Esophagus muscularis mucosa (tissue), 4 donors: ENCODE results near the gene ZMYM2.

Source experiments
- EP300 ChIP-seq: sonication (generic); formaldehyde crosslinking; IDR thresholded peaks from one replicate; pipeline ENCODE4 v1.6.1; 2017; ENCODE audit warnings: antibody characterized with exemption
- POLR2A ChIP-seq: fragments of 450-650 bp; IDR thresholded peaks from one replicate; pipeline ENCODE4 v1.6.1; 2017; ENCODE audit warnings: antibody characterized with exemption, moderate library complexity, mild to moderate bottlenecking, low read depth
- POLR2AphosphoS5 ChIP-seq, 2 donors: sonication (generic); formaldehyde crosslinking; IDR thresholded peaks; one replicate each; pipeline ENCODE4 v1.6.1; 2017; ENCODE audit warnings: antibody characterized with exemption in 2 of 2
- TF ChIP-seq, protein P1 (sequence below), 3 experiments: fragments of 200-600 bp in 2 of 3; fragments of 450-650 bp in 1 of 3; sonication (generic) in 2 of 3; IDR thresholded peaks; one replicate each; pipeline ENCODE4 v1.5.1; 2017 to 2019; ENCODE audit warnings: antibody characterized with exemption in 3 of 3, mild to moderate bottlenecking in 2 of 3, moderate library complexity in 1 of 3

GRCh38 chr13:19950374-19950773 is 8.2 kb upstream of the ZMYM2 start:
- TF ChIP-seq, protein P1, sequence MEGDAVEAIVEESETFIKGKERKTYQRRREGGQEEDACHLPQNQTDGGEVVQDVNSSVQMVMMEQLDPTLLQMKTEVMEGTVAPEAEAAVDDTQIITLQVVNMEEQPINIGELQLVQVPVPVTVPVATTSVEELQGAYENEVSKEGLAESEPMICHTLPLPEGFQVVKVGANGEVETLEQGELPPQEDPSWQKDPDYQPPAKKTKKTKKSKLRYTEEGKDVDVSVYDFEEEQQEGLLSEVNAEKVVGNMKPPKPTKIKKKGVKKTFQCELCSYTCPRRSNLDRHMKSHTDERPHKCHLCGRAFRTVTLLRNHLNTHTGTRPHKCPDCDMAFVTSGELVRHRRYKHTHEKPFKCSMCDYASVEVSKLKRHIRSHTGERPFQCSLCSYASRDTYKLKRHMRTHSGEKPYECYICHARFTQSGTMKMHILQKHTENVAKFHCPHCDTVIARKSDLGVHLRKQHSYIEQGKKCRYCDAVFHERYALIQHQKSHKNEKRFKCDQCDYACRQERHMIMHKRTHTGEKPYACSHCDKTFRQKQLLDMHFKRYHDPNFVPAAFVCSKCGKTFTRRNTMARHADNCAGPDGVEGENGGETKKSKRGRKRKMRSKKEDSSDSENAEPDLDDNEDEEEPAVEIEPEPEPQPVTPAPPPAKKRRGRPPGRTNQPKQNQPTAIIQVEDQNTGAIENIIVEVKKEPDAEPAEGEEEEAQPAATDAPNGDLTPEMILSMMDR (IDR thresholded peaks at IDR 0.05) = no peak
- TF ChIP-seq POLR2A (no peak), EP300 (no peak), POLR2AphosphoS5 (IDR thresholded peaks at IDR 0.05) (no peak)
